ENCODE data around the gene AUTS2. TPM values are rescaled to one million over a fixed set of nuclear protein-coding genes. Genes with fewer than 3 reads are reported as not detected.

Gene AUTS2
- polyA plus RNA-seq, 3 donors, result 0.08 to 0.35 TPM; not detected in 1

GRCh38 chr7:69761290-69761922, 163.1 kb downstream of the AUTS2 start:
- no peaks in the 10 kb centered on the region for H3K36me3 Mint-ChIP-seq
- no peaks in the 10 kb centered on the region for H3K79me2 ChIP-seq (ENCODE audit: insufficient read depth, low read length)
- intact Hi-C loops (cut with micrococcal nuclease), result no loop called here
- H3K4me1 Mint-ChIP-seq, result peaks cover 12% of the 10 kb centered on the region
- H3K27ac ChIP-seq (ENCODE audit: low read depth in 1 of 2, low read length in 2 of 2), result no peak overlapping the region
- no peaks in the 10 kb centered on the region for H3K4me1 ChIP-seq (ENCODE audit: control insufficient read depth in 1 of 2, insufficient read depth in 2 of 2, low read length in 2 of 2)
- 89% methylated on average over 3 of the region's 5 CpGs for WGBS (ENCODE audit: insufficient coverage)
- no peaks in the 10 kb centered on the region for H4K20me1 ChIP-seq (ENCODE audit: insufficient read depth, low read length)
- H2AFZ ChIP-seq (ENCODE audit: insufficient read depth, low read depth, low read length, poor library complexity, severe bottlenecking), result no peak overlapping the region
- H3K4me2 ChIP-seq (replicated peaks; ENCODE audit: extremely low read depth, low read length, poor library complexity, severe bottlenecking), result no peak overlapping the region
- no peaks in the 10 kb centered on the region for H3K36me3 ChIP-seq (replicated peaks in 1 of 2; ENCODE audit: control insufficient read depth in 1 of 2, insufficient read depth in 2 of 2, low read length in 2 of 2)
- no peak for DNase-seq
- no peaks in the 10 kb centered on the region for H3K9me3 ChIP-seq (replicated peaks in 1 of 2; ENCODE audit: control insufficient read depth in 1 of 2, insufficient read depth in 1 of 2, low read length in 2 of 2)
- no peaks in the 10 kb centered on the region for H3K9me3 Mint-ChIP-seq
- no peak overlapping the region for H3K4me3 Mint-ChIP-seq
- no peak overlapping the region for H3K9ac ChIP-seq (ENCODE audit: insufficient read depth, low read length, poor library complexity, severe bottlenecking)
- H3K27me3 Mint-ChIP-seq (ENCODE audit: low read depth in 3 of 3), result no peaks in the 10 kb centered on the region
- no peak overlapping the region for H3K27ac Mint-ChIP-seq
- H3K27me3 ChIP-seq (ENCODE audit: control insufficient read depth in 2 of 2, insufficient read depth in 2 of 2, low read length in 2 of 2), result no peaks in the 10 kb centered on the region
- no peak overlapping the region for H3K4me3 ChIP-seq (replicated peaks in 1 of 3; ENCODE audit: low read depth in 2 of 3, low read length in 3 of 3)
- TF ChIP-seq CTCF (IDR thresholded peaks at IDR 0.05), result no peak

- Histone ChIP-seq H3K27ac (ENCODE audit: low read depth in 1 of 2, low read length in 2 of 2) (no peak overlapping the region), H3K9me3 (replicated peaks in 1 of 2; ENCODE audit: control insufficient read depth in 1 of 2, insufficient read depth in 1 of 2, low read length in 2 of 2) (no peaks in the 10 kb centered on the region), H3K79me2 (ENCODE audit: insufficient read depth, low read length) (no peaks in the 10 kb centered on the region), H3K4me2 (replicated peaks; ENCODE audit: extremely low read depth, low read length, poor library complexity, severe bottlenecking) (no peak overlapping the region), H4K20me1 (ENCODE audit: insufficient read depth, low read length) (no peaks in the 10 kb centered on the region), H3K27me3 (ENCODE audit: control insufficient read depth in 2 of 2, insufficient read depth in 2 of 2, low read length in 2 of 2) (no peaks in the 10 kb centered on the region), H3K4me3 (replicated peaks in 1 of 3; ENCODE audit: low read depth in 2 of 3, low read length in 3 of 3) (no peak overlapping the region), H3K9ac (ENCODE audit: insufficient read depth, low read length, poor library complexity, severe bottlenecking) (no peak overlapping the region), H2AFZ (ENCODE audit: insufficient read depth, low read depth, low read length, poor library complexity, severe bottlenecking) (no peak overlapping the region), H3K4me1 (ENCODE audit: control insufficient read depth in 1 of 2, insufficient read depth in 2 of 2, low read length in 2 of 2) (no peaks in the 10 kb centered on the region), H3K36me3 (replicated peaks in 1 of 2; ENCODE audit: control insufficient read depth in 1 of 2, insufficient read depth in 2 of 2, low read length in 2 of 2) (no peaks in the 10 kb centered on the region)
- intact Hi-C loops (cut with micrococcal nuclease), result no loop called here
- H3K27me3 Mint-ChIP-seq (ENCODE audit: low read depth in 3 of 3), result no peaks in the 10 kb centered on the region
- H3K9me3 Mint-ChIP-seq, result no peaks in the 10 kb centered on the region
- H3K36me3 Mint-ChIP-seq, result no peaks in the 10 kb centered on the region
- H3K4me1 Mint-ChIP-seq, result peaks cover 17% of the 10 kb centered on the region
- no CpG with 5 or more reads among the region's 3 CpGs for WGBS (ENCODE audit: insufficient coverage)
- no peak for TF ChIP-seq CTCF (IDR thresholded peaks at IDR 0.05)
- no peak overlapping the region for H3K4me3 Mint-ChIP-seq
- DNase-seq, result no peak
- no peak overlapping the region for H3K27ac Mint-ChIP-seq
These were observed 164.6 kb downstream of the AUTS2 start for GRCh38 chr7:69762821-69763352.

Data from CD14-positive monocyte (primary cell).